Fibroblast of lung (primary cell): Measurements from ENCODE around the gene PTPRE. TPM values are rescaled to one million over a fixed set of nuclear protein-coding genes. Genes with fewer than 3 reads are reported as not detected.

ENCODE experiments used
- DNase-seq, 2 donors: peaks; one replicate each; pipeline versions ENCODE4 v3.0.0 to v3.0.0-alpha.2; 2010; ENCODE audit warnings: low read depth in 2 of 2
- H2AFZ ChIP-seq: 2 replicates; pipeline ENCODE4 v1.5.1; 2012; ENCODE audit warnings: low read length, control low read depth, inconsistent platforms
- H3K27ac ChIP-seq: 2 replicates; pipeline ENCODE4 v1.5.1; 2011; ENCODE audit warnings: low read length, control low read depth; ENCODE audit not compliant: insufficient read depth
- H3K27me3 ChIP-seq: 2 replicates; pipeline ENCODE4 v1.5.1; 2011; ENCODE audit warnings: mild to moderate bottlenecking, low read length; ENCODE audit not compliant: control insufficient read depth, insufficient read depth
- H3K36me3 ChIP-seq: 2 replicates; pipeline ENCODE4 v1.5.1; 2011; ENCODE audit warnings: low read length; ENCODE audit not compliant: control insufficient read depth, insufficient read depth
- H3K4me1 ChIP-seq: 2 replicates; pipeline ENCODE4 v1.5.1; 2011; ENCODE audit warnings: low read length; ENCODE audit not compliant: control insufficient read depth, insufficient read depth; ENCODE audit errors: extremely low read depth
- H3K4me2 ChIP-seq: 2 replicates; pipeline ENCODE4 v1.5.1; 2011; ENCODE audit warnings: low read length, control low read depth; ENCODE audit not compliant: insufficient read depth; ENCODE audit errors: extremely low read depth
- H3K4me3 ChIP-seq, 4 experiments: fragments of 200-600 bp in 1 of 4; sonication (generic) in 1 of 4; replicated peaks in 1 of 4; 2 replicates each; pipeline ENCODE4 v1.5.1; 2011 to 2016; ENCODE audit warnings: low read length in 4 of 4, low read depth in 3 of 4, mild to moderate bottlenecking in 3 of 4, control low read depth in 2 of 4, inconsistent platforms in 1 of 4, mixed read lengths in 1 of 4; ENCODE audit not compliant: insufficient read depth in 1 of 4; ENCODE audit errors: control extremely low read depth in 1 of 4
- H3K79me2 ChIP-seq: 2 replicates; pipeline ENCODE4 v1.5.1; 2012; ENCODE audit warnings: mild to moderate bottlenecking, low read length, inconsistent platforms; ENCODE audit not compliant: control insufficient read depth, insufficient read depth
- H3K9ac ChIP-seq: 2 replicates; pipeline ENCODE4 v1.5.1; 2011; ENCODE audit warnings: mild to moderate bottlenecking, low read length, control low read depth; ENCODE audit not compliant: insufficient read depth
- H3K9me3 ChIP-seq: 2 replicates; pipeline ENCODE4 v1.5.1; 2012; ENCODE audit warnings: low read depth, low read length; ENCODE audit not compliant: control insufficient read depth, insufficient read depth
- H4K20me1 ChIP-seq: 2 replicates; pipeline ENCODE4 v1.5.1; 2011; ENCODE audit warnings: low read length; ENCODE audit not compliant: control insufficient read depth, insufficient read depth; ENCODE audit errors: extremely low read depth
- EZH2 ChIP-seq: IDR thresholded peaks from 2 replicates; pipeline ENCODE4 v1.5.1; 2012; ENCODE audit warnings: low read length, control low read depth, mild to moderate bottlenecking; ENCODE audit errors: missing control alignments
- polyA plus RNA-seq, 2 donors: library from polyadenylated mRNA; depleted of rRNA in 1 of 2; stranded (reverse) in 1 of 2; unstranded in 1 of 2; fragments of >200 nt; gene quantifications; 2 replicates each; pipeline ENCODE4 v1.2.1, GENCODE V29; 2011 to 2012; ENCODE audit warnings: missing spikeins in 1 of 2
- total RNA-seq: library from RNA; depleted of rRNA; stranded (reverse); fragments of >200 nt; gene quantifications from 2 replicates; pipeline ENCODE4 v1.2.1, GENCODE V29; 2014
- TF ChIP-seq, protein P1 (sequence below), 2 donors: IDR thresholded peaks in 1 of 2; conservative IDR thresholded peaks in 1 of 2; 1 replicate in 1 of 2; 2 replicates in 1 of 2; pipeline ENCODE4 v1.5.1; 2011 to 2012; ENCODE audit warnings: low read length in 2 of 2, control low read depth in 1 of 2, inconsistent platforms in 1 of 2, low read depth in 1 of 2, mild to moderate bottlenecking in 1 of 2

Gene PTPRE
- total and polyA plus RNA-seq, 2 donors (not counting 1 experiment from before 2014, with no cell fraction given): 0.75 to 1.8 TPM

DNA sequence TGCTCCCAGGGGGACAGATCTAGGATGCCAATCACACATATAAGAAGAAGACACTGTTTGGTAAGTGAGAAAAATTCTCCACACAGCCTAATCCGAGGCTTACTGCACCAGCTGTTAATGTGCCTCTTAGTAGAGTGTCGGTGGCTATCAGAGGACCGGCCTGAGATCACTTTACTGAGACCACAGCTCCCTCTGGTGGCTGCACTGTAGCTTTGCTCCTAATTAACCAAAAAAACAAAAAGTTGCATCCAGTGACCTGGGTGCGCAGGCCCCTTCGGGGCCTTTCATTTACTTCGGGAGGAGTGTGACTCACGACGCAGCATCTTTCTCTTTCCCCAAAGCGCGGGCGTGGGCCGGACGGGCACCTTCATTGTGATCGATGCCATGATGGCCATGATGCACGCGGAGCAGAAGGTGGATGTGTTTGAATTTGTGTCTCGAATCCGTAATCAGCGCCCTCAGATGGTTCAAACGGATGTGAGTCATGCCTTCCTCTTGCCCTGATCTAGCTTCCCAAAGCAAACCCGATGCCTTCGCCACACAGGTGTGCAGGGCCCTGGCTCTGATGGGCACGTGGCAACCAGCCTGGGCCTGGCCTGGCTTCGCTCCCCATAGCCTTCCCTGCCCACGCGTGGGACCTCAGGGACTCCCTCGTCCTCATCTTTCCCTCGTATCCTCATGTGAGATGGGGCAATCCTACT is 162.6 kb downstream of the PTPRE start:
- no peaks in the 10 kb centered on the region for H3K27me3 ChIP-seq
- no peak overlapping the region for H3K4me3 ChIP-seq
- peaks cover 3% of the 10 kb centered on the region for H3K4me1 ChIP-seq
- peak; percentile 66 to 80 for DNase-seq
- TF ChIP-seq, protein P1, sequence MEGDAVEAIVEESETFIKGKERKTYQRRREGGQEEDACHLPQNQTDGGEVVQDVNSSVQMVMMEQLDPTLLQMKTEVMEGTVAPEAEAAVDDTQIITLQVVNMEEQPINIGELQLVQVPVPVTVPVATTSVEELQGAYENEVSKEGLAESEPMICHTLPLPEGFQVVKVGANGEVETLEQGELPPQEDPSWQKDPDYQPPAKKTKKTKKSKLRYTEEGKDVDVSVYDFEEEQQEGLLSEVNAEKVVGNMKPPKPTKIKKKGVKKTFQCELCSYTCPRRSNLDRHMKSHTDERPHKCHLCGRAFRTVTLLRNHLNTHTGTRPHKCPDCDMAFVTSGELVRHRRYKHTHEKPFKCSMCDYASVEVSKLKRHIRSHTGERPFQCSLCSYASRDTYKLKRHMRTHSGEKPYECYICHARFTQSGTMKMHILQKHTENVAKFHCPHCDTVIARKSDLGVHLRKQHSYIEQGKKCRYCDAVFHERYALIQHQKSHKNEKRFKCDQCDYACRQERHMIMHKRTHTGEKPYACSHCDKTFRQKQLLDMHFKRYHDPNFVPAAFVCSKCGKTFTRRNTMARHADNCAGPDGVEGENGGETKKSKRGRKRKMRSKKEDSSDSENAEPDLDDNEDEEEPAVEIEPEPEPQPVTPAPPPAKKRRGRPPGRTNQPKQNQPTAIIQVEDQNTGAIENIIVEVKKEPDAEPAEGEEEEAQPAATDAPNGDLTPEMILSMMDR (conservative IDR thresholded peaks at IDR 0.05 in 1 of 2, IDR thresholded peaks at IDR 0.05 in 1 of 2; ENCODE audit: low read depth in 1 of 2, low read length in 2 of 2): peak; percentile 76 to 77
- TF ChIP-seq EZH2: no peak
- peak overlapping the region; percentile 8 for H3K4me2 ChIP-seq
- H3K9me3 ChIP-seq: no peaks in the 10 kb centered on the region
- no peak overlapping the region for H3K9ac ChIP-seq
- H2AFZ ChIP-seq: no peak overlapping the region
- H4K20me1 ChIP-seq: no peaks in the 10 kb centered on the region
- H3K79me2 ChIP-seq: no peaks in the 10 kb centered on the region
- H3K27ac ChIP-seq: no peak overlapping the region
- no peaks in the 10 kb centered on the region for H3K36me3 ChIP-seq

DNA sequence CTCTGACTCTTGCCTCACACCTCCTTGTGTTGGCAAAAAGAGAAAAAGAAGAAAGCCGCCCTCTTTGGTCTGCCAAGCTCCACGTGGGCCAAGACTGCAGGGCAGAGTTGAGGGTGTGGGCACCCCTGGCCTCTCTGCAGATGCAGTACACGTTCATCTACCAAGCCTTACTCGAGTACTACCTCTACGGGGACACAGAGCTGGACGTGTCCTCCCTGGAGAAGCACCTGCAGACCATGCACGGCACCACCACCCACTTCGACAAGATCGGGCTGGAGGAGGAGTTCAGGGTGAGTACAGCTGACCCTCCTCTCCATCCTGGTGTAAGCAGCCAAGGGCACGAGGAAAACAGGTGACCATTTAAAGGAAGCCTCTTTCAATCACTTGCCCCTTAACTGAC is 163.3 kb downstream of the PTPRE start:
- TF ChIP-seq, protein P1 (conservative IDR thresholded peaks at IDR 0.05 in 1 of 2, IDR thresholded peaks at IDR 0.05 in 1 of 2; ENCODE audit: low read depth in 1 of 2, low read length in 2 of 2): no peak
- Histone ChIP-seq H3K36me3 (no peaks in the 10 kb centered on the region), H3K79me2 (no peaks in the 10 kb centered on the region), H3K27me3 (no peaks in the 10 kb centered on the region), H3K4me3 (no peak overlapping the region), H3K4me1 (no peaks in the 10 kb centered on the region), H2AFZ (no peak overlapping the region), H3K9me3 (no peaks in the 10 kb centered on the region), H3K9ac (no peak overlapping the region), H4K20me1 (no peaks in the 10 kb centered on the region), H3K4me2 (no peak overlapping the region), H3K27ac (no peak overlapping the region)
- no peak for DNase-seq

DNA sequence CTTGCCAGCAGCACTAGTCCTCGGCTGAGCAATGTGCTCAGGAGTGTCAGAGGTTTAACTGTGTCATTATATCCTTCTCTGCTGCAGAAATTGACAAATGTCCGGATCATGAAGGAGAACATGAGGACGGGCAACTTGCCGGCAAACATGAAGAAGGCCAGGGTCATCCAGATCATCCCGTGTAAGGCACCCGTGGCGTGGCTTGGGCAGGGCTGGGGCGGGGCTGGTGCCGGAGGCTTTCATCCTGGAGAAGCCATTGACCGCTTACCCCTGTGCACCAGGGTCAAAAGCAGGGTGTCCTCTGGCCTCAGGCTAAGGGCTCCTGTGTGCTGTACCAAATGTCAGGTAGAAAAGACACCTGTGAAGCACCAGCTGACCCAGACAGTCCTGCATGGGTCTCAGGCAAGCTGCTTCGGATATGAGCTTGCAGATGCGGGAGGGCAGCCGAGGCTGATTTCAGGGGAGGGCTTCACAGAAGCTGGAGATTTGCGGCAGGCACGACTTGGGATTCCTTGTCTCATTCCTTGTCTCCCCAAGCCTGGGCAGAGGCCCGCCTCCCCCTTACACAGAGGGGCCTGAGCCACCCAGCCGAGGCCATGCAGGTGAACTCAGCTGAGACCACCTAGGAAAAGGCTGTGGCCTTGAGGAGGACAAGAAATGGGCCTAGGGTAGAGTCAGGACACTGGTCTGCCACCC is 164.0 kb downstream of the PTPRE start:
- Histone ChIP-seq H3K4me1 (no peaks in the 10 kb centered on the region), H4K20me1 (no peaks in the 10 kb centered on the region), H3K36me3 (no peaks in the 10 kb centered on the region), H3K4me2 (no peak overlapping the region), H3K4me3 (no peak overlapping the region), H2AFZ (no peak overlapping the region), H3K9ac (no peak overlapping the region), H3K27ac (no peak overlapping the region), H3K79me2 (no peaks in the 10 kb centered on the region), H3K9me3 (no peaks in the 10 kb centered on the region), H3K27me3 (no peaks in the 10 kb centered on the region)
- DNase-seq: no peak
- no peak for TF ChIP-seq EZH2
- TF ChIP-seq, protein P1 (conservative IDR thresholded peaks at IDR 0.05 in 1 of 2, IDR thresholded peaks at IDR 0.05 in 1 of 2; ENCODE audit: low read depth in 1 of 2, low read length in 2 of 2): no peak
